ENCODE measurements around the gene NAPEPLD.
"Not testable (repeated sequence)": the region's sequence is repeated elsewhere in the genome, so short reads cannot be mapped to it uniquely, and the experiment has no call there.

Gene NAPEPLD

GRCh38 chr7:103144754-103145153, 4.1 kb downstream of the NAPEPLD start:
- DNase-seq (ENCODE audit: low read depth in 1 of 2, low spot score in 1 of 2): not testable (repeated sequence)

GRCh38 chr7:103143868-103144267, 5.0 kb downstream of the NAPEPLD start:
- DNase-seq (ENCODE audit: low read depth in 1 of 2, low spot score in 1 of 2): no peak

GRCh38 chr7:103142494-103142893, 6.4 kb downstream of the NAPEPLD start:
- no peak for DNase-seq (ENCODE audit: low read depth in 1 of 2, low spot score in 1 of 2)

GRCh38 chr7:103141753-103142404, 7.0 kb downstream of the NAPEPLD start:
- DNase-seq (ENCODE audit: low read depth in 1 of 2, low spot score in 1 of 2): no peak

- no peak for DNase-seq (ENCODE audit: low read depth in 1 of 2, low spot score in 1 of 2)
Observed at GRCh38 chr7:103140685-103141084, 8.2 kb downstream of the NAPEPLD start.

- no peak for DNase-seq (ENCODE audit: low read depth in 1 of 2, low spot score in 1 of 2)
Observed at GRCh38 chr7:103140061-103140460, 8.8 kb downstream of the NAPEPLD start.

- DNase-seq (ENCODE audit: low read depth in 1 of 2, low spot score in 1 of 2): no peak
Observed at GRCh38 chr7:103134836-103135554, 13.9 kb downstream of the NAPEPLD start.

- no peak for DNase-seq (ENCODE audit: low read depth in 1 of 2, low spot score in 1 of 2)
Observed at GRCh38 chr7:103132995-103133688, 15.8 kb downstream of the NAPEPLD start.

GRCh38 chr7:103130901-103131624, 17.8 kb downstream of the NAPEPLD start:
- no peak for DNase-seq (ENCODE audit: low read depth in 1 of 2, low spot score in 1 of 2)

GRCh38 chr7:103129702-103130549, 19.0 kb downstream of the NAPEPLD start:
- DNase-seq (ENCODE audit: low read depth in 1 of 2, low spot score in 1 of 2): no peak

- DNase-seq (ENCODE audit: low read depth in 1 of 2, low spot score in 1 of 2): no peak
Observed at GRCh38 chr7:103127006-103127405, 21.9 kb downstream of the NAPEPLD start.

GRCh38 chr7:103124429-103124979, 24.4 kb downstream of the NAPEPLD start:
- DNase-seq (ENCODE audit: low read depth in 1 of 2, low spot score in 1 of 2): no peak

GRCh38 chr7:103123529-103123928, 25.4 kb downstream of the NAPEPLD start:
- DNase-seq (ENCODE audit: low read depth in 1 of 2, low spot score in 1 of 2): no peak

- no peak for DNase-seq (ENCODE audit: low read depth in 1 of 2, low spot score in 1 of 2)
Observed at GRCh38 chr7:103121641-103122040, 27.3 kb downstream of the NAPEPLD start.

GRCh38 chr7:103120362-103120761, 28.5 kb downstream of the NAPEPLD start:
- DNase-seq (ENCODE audit: low read depth in 1 of 2, low spot score in 1 of 2): no peak

- DNase-seq (ENCODE audit: low read depth in 1 of 2, low spot score in 1 of 2): no peak
Observed at GRCh38 chr7:103119791-103120291, 29.1 kb downstream of the NAPEPLD start.

GRCh38 chr7:103117465-103117864, 31.4 kb downstream of the NAPEPLD start:
- DNase-seq (ENCODE audit: low read depth in 1 of 2, low spot score in 1 of 2): no peak

GRCh38 chr7:103116991-103117390, 31.9 kb downstream of the NAPEPLD start:
- no peak for DNase-seq (ENCODE audit: low read depth in 1 of 2, low spot score in 1 of 2)

- DNase-seq (ENCODE audit: low read depth in 1 of 2, low spot score in 1 of 2): no peak
Observed at GRCh38 chr7:103116511-103116910, 32.4 kb downstream of the NAPEPLD start.

- DNase-seq (ENCODE audit: low read depth in 1 of 2, low spot score in 1 of 2): no peak
Observed at GRCh38 chr7:103115771-103116170, 33.1 kb downstream of the NAPEPLD start.

All from activated CD4-positive, alpha-beta T cell treated with anti-CD3 and anti-CD28 coated beads, Interleukin-2, amount 50 U/mL, for 24 hours (primary cell).